Measurements from ENCODE around the gene NDUFS8.

GRCh38 chr11:68048681-68049508 is 18.4 kb downstream of the NDUFS8 start:
- TF ChIP-seq CTCF (IDR thresholded peaks at IDR 0.05; ENCODE audit: poor library complexity, severe bottlenecking) (no peak), TAF1 (IDR thresholded peaks at IDR 0.05; ENCODE audit: low read depth) (no peak), POLR2AphosphoS5 (IDR thresholded peaks at IDR 0.05) (no peak), EZH2 (IDR thresholded peaks at IDR 0.05; ENCODE audit: borderline replicate concordance, insufficient read depth, low read length, poor library complexity, severe bottlenecking) (no peak), MXI1 (conservative IDR thresholded peaks at IDR 0.05; ENCODE audit: poor library complexity, severe bottlenecking) (no peak), REST (IDR thresholded peaks at IDR 0.05; ENCODE audit: borderline replicate concordance) (no peak), RAD21 (conservative IDR thresholded peaks at IDR 0.05) (no peak), EP300 (conservative IDR thresholded peaks at IDR 0.05; ENCODE audit: poor library complexity, severe bottlenecking) (no peak)

Data from neural cell (in vitro differentiated cells).